Measurements from ENCODE around the gene NQO2. TPM values are rescaled to one million over a fixed set of nuclear protein-coding genes. Genes with fewer than 3 reads are reported as not detected.

Gene NQO2
- total and polyA plus RNA-seq, 10 of the 15 experiments (the other 5 are each of a cell fraction or from before 2014, with no cell fraction given): 0.55 to 2.6 (median 0.80) TPM

DNA sequence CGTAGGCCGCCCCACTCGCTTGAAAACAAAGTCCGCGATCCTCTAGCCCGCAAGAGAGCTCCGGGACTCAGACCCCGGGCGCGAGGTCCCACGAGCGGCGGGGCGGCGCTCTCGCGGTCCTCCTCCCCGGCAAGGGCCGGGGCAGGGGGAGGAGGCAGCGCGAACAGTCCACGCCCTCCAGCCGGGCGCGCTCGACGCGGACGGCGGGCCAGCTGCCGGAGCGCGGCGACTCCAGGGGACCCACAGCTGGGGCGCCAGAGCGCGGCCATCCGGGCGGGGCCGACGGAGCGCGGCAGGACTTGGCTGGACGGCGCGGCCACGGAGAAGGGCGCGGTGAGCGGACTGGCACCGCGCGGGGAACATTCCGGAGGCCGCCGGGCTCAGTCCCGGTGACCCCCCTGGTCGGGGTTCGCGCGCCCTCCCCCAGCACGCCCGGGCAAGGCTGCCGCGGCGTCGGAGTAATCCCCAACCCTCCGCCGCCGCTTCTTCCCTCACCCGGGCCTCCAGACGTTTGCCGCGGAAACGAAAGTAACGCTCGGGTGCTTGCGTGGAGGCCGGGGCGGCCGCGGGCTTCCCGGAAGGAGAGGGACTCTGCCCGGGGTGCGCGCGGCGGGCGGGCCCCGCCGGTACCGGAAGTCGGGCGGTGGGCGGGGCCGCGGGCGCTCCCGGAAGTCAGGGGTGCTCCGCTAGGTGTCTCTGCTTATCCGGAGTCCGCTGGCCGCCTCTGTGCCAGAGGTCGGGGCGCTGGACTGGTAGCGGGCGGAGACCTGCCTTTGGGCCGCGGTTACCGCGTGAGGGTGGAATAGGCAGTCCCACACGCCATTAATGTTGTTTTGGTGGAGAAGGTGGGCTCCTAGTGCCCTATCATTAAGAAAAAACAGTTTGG is 68.9 kb downstream of the NQO2 start, which contains the start of gene RIPK1 (continued):
- TF ChIP-seq, protein P1, sequence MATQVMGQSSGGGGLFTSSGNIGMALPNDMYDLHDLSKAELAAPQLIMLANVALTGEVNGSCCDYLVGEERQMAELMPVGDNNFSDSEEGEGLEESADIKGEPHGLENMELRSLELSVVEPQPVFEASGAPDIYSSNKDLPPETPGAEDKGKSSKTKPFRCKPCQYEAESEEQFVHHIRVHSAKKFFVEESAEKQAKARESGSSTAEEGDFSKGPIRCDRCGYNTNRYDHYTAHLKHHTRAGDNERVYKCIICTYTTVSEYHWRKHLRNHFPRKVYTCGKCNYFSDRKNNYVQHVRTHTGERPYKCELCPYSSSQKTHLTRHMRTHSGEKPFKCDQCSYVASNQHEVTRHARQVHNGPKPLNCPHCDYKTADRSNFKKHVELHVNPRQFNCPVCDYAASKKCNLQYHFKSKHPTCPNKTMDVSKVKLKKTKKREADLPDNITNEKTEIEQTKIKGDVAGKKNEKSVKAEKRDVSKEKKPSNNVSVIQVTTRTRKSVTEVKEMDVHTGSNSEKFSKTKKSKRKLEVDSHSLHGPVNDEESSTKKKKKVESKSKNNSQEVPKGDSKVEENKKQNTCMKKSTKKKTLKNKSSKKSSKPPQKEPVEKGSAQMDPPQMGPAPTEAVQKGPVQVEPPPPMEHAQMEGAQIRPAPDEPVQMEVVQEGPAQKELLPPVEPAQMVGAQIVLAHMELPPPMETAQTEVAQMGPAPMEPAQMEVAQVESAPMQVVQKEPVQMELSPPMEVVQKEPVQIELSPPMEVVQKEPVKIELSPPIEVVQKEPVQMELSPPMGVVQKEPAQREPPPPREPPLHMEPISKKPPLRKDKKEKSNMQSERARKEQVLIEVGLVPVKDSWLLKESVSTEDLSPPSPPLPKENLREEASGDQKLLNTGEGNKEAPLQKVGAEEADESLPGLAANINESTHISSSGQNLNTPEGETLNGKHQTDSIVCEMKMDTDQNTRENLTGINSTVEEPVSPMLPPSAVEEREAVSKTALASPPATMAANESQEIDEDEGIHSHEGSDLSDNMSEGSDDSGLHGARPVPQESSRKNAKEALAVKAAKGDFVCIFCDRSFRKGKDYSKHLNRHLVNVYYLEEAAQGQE (IDR thresholded peaks at IDR 0.05; ENCODE audit: low read depth, low read length): 0 out of 2 replicates have a peak, but pooled peaks have one; percentile 6
- TF ChIP-seq, protein P2, sequence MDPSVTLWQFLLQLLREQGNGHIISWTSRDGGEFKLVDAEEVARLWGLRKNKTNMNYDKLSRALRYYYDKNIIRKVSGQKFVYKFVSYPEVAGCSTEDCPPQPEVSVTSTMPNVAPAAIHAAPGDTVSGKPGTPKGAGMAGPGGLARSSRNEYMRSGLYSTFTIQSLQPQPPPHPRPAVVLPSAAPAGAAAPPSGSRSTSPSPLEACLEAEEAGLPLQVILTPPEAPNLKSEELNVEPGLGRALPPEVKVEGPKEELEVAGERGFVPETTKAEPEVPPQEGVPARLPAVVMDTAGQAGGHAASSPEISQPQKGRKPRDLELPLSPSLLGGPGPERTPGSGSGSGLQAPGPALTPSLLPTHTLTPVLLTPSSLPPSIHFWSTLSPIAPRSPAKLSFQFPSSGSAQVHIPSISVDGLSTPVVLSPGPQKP (IDR thresholded peaks at IDR 0.05; ENCODE audit: low read depth, low read length): peak; percentile 94
- TF ChIP-seq TBL1XR1 (IDR thresholded peaks at IDR 0.05; ENCODE audit: low read depth, low read length) (no peak), GABPA (IDR thresholded peaks at IDR 0.05; ENCODE audit: low read depth) (peak; percentile 85), GATAD2B (conservative IDR thresholded peaks at IDR 0.05; ENCODE audit: low read depth) (peak; percentile 99), POU2F2 (IDR thresholded peaks at IDR 0.05; ENCODE audit: borderline replicate concordance, low read depth, low read length) (0 out of 3 replicates have a peak, but pooled peaks have one; percentile 59), LARP7 (IDR thresholded peaks at IDR 0.05) (peak; percentile 100), HDGF (IDR thresholded peaks at IDR 0.05) (no peak), EGR1 (IDR thresholded peaks at IDR 0.05; ENCODE audit: borderline replicate concordance in 1 of 2, low read depth in 2 of 2, low read length in 2 of 2) (peak; percentile 12 to 90), MEF2B (IDR thresholded peaks at IDR 0.05; ENCODE audit: partially characterized antibody, poor library complexity, severe bottlenecking) (no peak), TCF3 (IDR thresholded peaks at IDR 0.05; ENCODE audit: borderline replicate concordance, insufficient read depth, low read depth, low read length) (peak; percentile 91), RB1 (IDR thresholded peaks at IDR 0.05; ENCODE audit: borderline replicate concordance) (peak; percentile 87; the same call in 1 of the 2 replicates), BCL11A (IDR thresholded peaks at IDR 0.05; ENCODE audit: low read depth, low read length) (no peak), IKZF2 (IDR thresholded peaks at IDR 0.05) (peak in 1 of 2 experiments; percentile 43; a peak in 2 of 4 replicates), MYC (IDR thresholded peaks at IDR 0.05; ENCODE audit: insufficient read depth, insufficient read length, insufficient replicate concordance, low read length, severe bottlenecking) (no peak), BACH1 (IDR thresholded peaks at IDR 0.05; ENCODE audit: borderline replicate concordance) (peak; percentile 89), BHLHE40 (IDR thresholded peaks at IDR 0.05; ENCODE audit: borderline replicate concordance in 1 of 2, low read depth in 2 of 2, low read length in 1 of 2) (peak; percentile 63 to 86), IKZF1 (conservative IDR thresholded peaks at IDR 0.05) (peak; percentile 100), HDAC6 (IDR thresholded peaks at IDR 0.05; ENCODE audit: unreplicated experiment) (peak; percentile 27), SMARCA5 (IDR thresholded peaks at IDR 0.05) (peak; percentile 92), EED (IDR thresholded peaks at IDR 0.05; ENCODE audit: low read depth) (no peak)
- TF ChIP-seq, protein P3, sequence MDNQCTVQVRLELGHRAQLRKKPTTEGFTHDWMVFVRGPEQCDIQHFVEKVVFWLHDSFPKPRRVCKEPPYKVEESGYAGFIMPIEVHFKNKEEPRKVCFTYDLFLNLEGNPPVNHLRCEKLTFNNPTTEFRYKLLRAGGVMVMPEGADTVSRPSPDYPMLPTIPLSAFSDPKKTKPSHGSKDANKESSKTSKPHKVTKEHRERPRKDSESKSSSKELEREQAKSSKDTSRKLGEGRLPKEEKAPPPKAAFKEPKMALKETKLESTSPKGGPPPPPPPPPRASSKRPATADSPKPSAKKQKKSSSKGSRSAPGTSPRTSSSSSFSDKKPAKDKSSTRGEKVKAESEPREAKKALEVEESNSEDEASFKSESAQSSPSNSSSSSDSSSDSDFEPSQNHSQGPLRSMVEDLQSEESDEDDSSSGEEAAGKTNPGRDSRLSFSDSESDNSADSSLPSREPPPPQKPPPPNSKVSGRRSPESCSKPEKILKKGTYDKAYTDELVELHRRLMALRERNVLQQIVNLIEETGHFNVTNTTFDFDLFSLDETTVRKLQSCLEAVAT (IDR thresholded peaks at IDR 0.05): 0 out of 2 replicates have a peak, but pooled peaks have one; percentile 64
